Measurements from ENCODE around the gene TRMO.

- TF ChIP-seq CTCF (IDR thresholded peaks at IDR 0.05; ENCODE audit: low read depth, low read length, poor library complexity, severe bottlenecking) (no peak), EZH2phosphoT487 (IDR thresholded peaks at IDR 0.05; ENCODE audit: borderline replicate concordance, low read length) (no peak)
Measured at GRCh38 chr9:97925497-97926334, 3.4 kb upstream of the TRMO start.

All from DOHH2 (cell line).